ENCODE results near the gene PDIA4. TPM values are rescaled to one million over a fixed set of nuclear protein-coding genes. Genes with fewer than 3 reads are reported as not detected.

The PDIA4 gene
- total and polyA plus RNA-seq, 2 of the 8 experiments (the other 6 are each of a cell fraction or from before 2014, with no cell fraction given) = 119 to 303 TPM

DNA sequence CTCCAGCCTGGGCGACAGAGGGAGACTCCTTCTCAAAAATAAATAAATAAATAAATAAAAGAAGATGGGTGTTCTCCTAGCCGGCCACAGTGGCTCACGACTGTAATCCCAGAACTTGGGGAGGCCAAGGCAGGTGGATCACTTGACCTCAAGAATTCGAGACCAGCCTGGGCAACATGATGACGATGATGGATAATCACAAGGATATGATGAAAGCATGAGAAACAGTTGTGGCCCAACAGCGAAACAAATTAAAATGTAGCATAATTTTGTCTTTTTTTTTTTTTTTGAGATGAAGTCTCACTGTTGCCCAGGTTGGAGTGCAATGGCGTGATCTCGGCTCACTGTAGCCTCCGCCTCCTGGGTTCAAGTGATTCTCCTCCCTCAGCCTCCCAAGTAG lies 49.3 kb upstream of the PDIA4 start:
- WGBS, 2 experiments (ENCODE audit: extremely low coverage in 1 of 2, insufficient coverage in 1 of 2, insufficient read length in 1 of 2, insufficient replicate concordance in 2 of 2, low coverage in 1 of 2, low lambda C conversion rate in 2 of 2, missing lambda C conversion rate in 1 of 2) = 85% methylated on average over 9 of the region's 9 CpGs; no CpG with 5 or more reads in 1 of the 2 experiments
- TF ChIP-seq, protein P1, sequence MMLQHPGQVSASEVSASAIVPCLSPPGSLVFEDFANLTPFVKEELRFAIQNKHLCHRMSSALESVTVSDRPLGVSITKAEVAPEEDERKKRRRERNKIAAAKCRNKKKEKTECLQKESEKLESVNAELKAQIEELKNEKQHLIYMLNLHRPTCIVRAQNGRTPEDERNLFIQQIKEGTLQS (IDR thresholded peaks at IDR 0.05; ENCODE audit: insufficient read depth, low read depth, low read length) = no peak
- TF ChIP-seq SIN3A (conservative IDR thresholded peaks at IDR 0.05 in 1 of 2, IDR thresholded peaks at IDR 0.05 in 1 of 2; ENCODE audit: low read depth in 1 of 2, low read length in 2 of 2) (no peak), SRF (IDR thresholded peaks at IDR 0.05; ENCODE audit: low read depth, low read length) (no peak), FOSL1 (IDR thresholded peaks at IDR 0.05; ENCODE audit: insufficient read depth, low read depth, low read length) (no peak), EGR1 (IDR thresholded peaks at IDR 0.05; ENCODE audit: borderline replicate concordance, low read depth, low read length) (no peak), ZNF274 (IDR thresholded peaks at IDR 0.05; ENCODE audit: borderline replicate concordance, extremely low read depth, low read length) (no peak), RFX5 (IDR thresholded peaks at IDR 0.05; ENCODE audit: borderline replicate concordance, low read depth, low read length) (no peak), TAF7 (optimal IDR thresholded peaks at IDR 0.05; ENCODE audit: borderline replicate concordance, low read depth, low read length) (no peak), HDAC2 (IDR thresholded peaks at IDR 0.05; ENCODE audit: borderline replicate concordance in 1 of 2, low read depth in 2 of 2, low read length in 2 of 2) (no peak), SIRT6 (IDR thresholded peaks at IDR 0.05; ENCODE audit: low read length) (no peak), EP300 (IDR thresholded peaks at IDR 0.05; ENCODE audit: borderline replicate concordance in 1 of 2, low read depth in 2 of 2, low read length in 2 of 2) (no peak)
- TF ChIP-seq, protein P2, sequence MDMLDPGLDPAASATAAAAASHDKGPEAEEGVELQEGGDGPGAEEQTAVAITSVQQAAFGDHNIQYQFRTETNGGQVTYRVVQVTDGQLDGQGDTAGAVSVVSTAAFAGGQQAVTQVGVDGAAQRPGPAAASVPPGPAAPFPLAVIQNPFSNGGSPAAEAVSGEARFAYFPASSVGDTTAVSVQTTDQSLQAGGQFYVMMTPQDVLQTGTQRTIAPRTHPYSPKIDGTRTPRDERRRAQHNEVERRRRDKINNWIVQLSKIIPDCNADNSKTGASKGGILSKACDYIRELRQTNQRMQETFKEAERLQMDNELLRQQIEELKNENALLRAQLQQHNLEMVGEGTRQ (IDR thresholded peaks at IDR 0.05; ENCODE audit: low read length) = no peak

More for the DNA sequence above, 49.3 kb upstream of the PDIA4 start:
- no peak overlapping the region for H3K14ac ChIP-seq (ENCODE audit: insufficient read length)
- no peak overlapping the region for H3K9ac ChIP-seq (replicated peaks in 1 of 4; ENCODE audit: extremely low read depth in 1 of 4, low read depth in 3 of 4, low read length in 3 of 4)
- no peak overlapping the region for H3K4me2 ChIP-seq (ENCODE audit: insufficient read depth in 1 of 2, low read depth in 2 of 2, low read length in 2 of 2)
- no peak overlapping the region for H3K18ac ChIP-seq (ENCODE audit: extremely low read depth, low read length)
- DNase-seq (ENCODE audit: low read depth in 1 of 2, low spot score in 2 of 2) (no peak), FAIRE-seq (no peak)
- H2AK5ac ChIP-seq (ENCODE audit: low read depth, low read length) = no peak overlapping the region
- H2AFZ ChIP-seq (ENCODE audit: low read length) = no peak overlapping the region
- H4K20me1 ChIP-seq (replicated peaks in 1 of 2; ENCODE audit: control insufficient read depth in 1 of 2, insufficient read depth in 2 of 2, low read length in 2 of 2) = no peaks in the 10 kb centered on the region
- POLR2A ChIA-PET (ENCODE audit: partially characterized antibody) = interaction anchor here (1.4 kb wide), 1 partner anchor 12 kb away, joined by 3 read pairs; no protein-coding TSS in a partner anchor
- no peak overlapping the region for H3K27ac ChIP-seq (ENCODE audit: low read depth, low read length)
- no peaks in the 10 kb centered on the region for H3K23me2 ChIP-seq (ENCODE audit: low read depth, low read length)
- no peaks in the 10 kb centered on the region for H3K4me1 ChIP-seq (replicated peaks in 1 of 4; ENCODE audit: control insufficient read depth in 3 of 4, insufficient read depth in 4 of 4, low read length in 3 of 4)
- H2BK15ac ChIP-seq (ENCODE audit: low read length) = no peak overlapping the region
- H4K5ac ChIP-seq (ENCODE audit: insufficient read length, low read depth, low read length) = no peak overlapping the region
- H2BK120ac ChIP-seq (replicated peaks; ENCODE audit: low read depth, low read length) = no peak overlapping the region
- H2BK20ac ChIP-seq (ENCODE audit: low read length) = no peak overlapping the region
- H3K9me3 ChIP-seq (ENCODE audit: insufficient read depth in 2 of 2, low read depth in 1 of 2, low read length in 1 of 2) = no peaks in the 10 kb centered on the region
- H3K4ac ChIP-seq (replicated peaks; ENCODE audit: insufficient read length, low read depth, low read length) = no peak overlapping the region
- no peak overlapping the region for H3K4me3 ChIP-seq (ENCODE audit: extremely low read depth in 1 of 4, insufficient read depth in 2 of 4, low read depth in 3 of 4, low read length in 4 of 4)
- no peak overlapping the region for H2BK5ac ChIP-seq (ENCODE audit: low read depth, low read length)
- H3K79me2 ChIP-seq (ENCODE audit: control insufficient read depth in 1 of 2, insufficient read depth in 2 of 2, low read length in 2 of 2) = peaks cover 0 to 5% of the 10 kb centered on the region in 2 experiments; a peak in 2 of 4 replicates
- no peak overlapping the region for H4K91ac ChIP-seq (replicated peaks; ENCODE audit: insufficient read length, low read length)
- CTCF ChIA-PET (ENCODE audit: partially characterized antibody) = no interaction called here
- H3K56ac ChIP-seq (replicated peaks; ENCODE audit: insufficient read length, low read depth, low read length) = no peak overlapping the region
- H4K8ac ChIP-seq (ENCODE audit: extremely low read depth, insufficient read depth, low read length) = no peak overlapping the region
- no peaks in the 10 kb centered on the region for H3K79me1 ChIP-seq (ENCODE audit: low read depth, low read length)
- H3K27me3 ChIP-seq (replicated peaks in 1 of 4; ENCODE audit: control insufficient read depth in 3 of 4, extremely low read depth in 1 of 4, insufficient read depth in 3 of 4, low read length in 3 of 4) = no peaks in the 10 kb centered on the region
- no peak overlapping the region for H2BK12ac ChIP-seq (ENCODE audit: low read depth, low read length)
- no peak overlapping the region for H3K23ac ChIP-seq (ENCODE audit: insufficient read length)
- peaks cover 0 to 25% (median 8%) of the 10 kb centered on the region in 4 experiments; a peak in 4 of 8 replicates for H3K36me3 ChIP-seq (ENCODE audit: control insufficient read depth in 2 of 4, insufficient read depth in 4 of 4, low read length in 3 of 4)
